ENCODE measurements around the gene ZYG11B.
"Not testable (repeated sequence)": the region's sequence is repeated elsewhere in the genome, so short reads cannot be mapped to it uniquely, and the experiment has no call there.

The ZYG11B gene

GRCh38 chr1:52856026-52856425 is 129.8 kb downstream of the ZYG11B start:
- no peak for DNase-seq

- no peak for DNase-seq
Observed at GRCh38 chr1:52857443-52857842, 131.2 kb downstream of the ZYG11B start.

DNA sequence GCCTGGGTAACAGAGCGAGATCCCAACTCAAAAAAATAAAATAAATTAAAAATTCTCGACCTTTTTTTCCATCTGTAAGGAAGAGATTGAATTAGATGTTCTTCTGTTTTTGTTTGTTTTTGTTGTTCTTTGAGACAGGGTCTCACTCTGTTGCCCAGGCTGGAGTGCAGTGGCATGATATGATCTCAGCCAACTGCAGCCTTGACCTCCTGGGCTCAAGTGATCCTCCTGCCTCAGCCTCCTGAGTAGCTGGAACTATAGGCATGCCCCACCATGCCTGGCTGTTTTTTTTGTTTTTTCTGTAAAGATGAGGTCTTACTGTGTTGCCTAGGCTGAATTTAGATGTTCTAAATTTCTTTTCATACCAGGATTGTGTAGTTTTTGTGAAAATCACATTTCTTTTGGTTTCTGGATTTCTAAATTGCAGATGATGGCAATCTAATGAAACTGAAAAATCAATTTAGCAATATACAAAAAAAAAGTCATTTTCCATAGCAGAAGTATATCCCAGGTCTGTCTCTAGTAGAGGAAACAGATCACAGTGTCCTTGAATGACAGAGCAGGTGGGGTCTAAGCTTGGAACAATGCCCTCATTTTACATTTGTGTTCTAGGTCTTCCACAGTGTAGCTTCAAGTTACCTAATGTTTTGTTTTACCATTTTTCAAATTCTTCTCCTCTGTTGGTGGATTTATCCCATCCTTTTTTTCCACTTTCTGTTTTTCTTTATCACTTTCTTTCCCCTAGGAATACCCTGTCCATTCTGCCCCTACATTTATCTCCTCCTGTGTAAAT is 136.6 kb downstream of the ZYG11B start:
- DNase-seq, result no peak

DNA sequence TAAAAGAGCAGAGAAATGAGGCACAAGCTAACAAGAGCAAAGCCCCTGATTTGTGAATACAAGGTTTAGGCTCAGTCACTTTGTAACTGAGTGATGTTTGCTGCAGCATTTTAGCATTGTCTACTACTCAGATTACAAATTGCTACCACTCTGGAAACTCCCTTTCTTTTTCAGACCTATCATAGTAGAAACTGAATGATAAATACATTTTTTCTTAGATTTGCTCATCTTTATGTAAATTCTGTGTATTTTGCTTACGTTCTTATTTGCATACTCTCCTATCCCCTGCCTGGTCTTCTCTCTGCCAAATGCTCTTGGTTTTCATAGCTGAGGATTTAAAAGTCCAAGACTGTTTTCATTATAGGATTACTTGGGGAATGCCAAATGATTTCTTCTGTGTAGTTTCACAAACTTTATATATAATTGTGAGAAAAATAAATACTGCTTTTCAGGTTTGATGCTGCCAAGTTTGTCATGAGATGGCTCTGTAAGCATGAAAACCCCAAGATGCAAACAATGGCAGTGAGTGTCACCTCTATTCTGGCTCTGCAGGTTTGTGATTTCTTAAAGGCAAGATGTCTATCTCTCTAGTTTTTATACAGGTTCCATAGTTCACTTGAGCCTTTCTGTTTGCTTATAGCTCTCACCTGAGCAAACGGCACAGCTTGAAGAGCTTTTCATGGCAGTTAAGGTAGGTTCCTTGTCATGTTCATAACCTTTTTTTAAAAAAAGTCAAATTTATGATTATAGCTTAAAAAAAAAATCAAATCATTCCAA is 141.0 kb downstream of the ZYG11B start:
- DNase-seq, result no peak

DNA sequence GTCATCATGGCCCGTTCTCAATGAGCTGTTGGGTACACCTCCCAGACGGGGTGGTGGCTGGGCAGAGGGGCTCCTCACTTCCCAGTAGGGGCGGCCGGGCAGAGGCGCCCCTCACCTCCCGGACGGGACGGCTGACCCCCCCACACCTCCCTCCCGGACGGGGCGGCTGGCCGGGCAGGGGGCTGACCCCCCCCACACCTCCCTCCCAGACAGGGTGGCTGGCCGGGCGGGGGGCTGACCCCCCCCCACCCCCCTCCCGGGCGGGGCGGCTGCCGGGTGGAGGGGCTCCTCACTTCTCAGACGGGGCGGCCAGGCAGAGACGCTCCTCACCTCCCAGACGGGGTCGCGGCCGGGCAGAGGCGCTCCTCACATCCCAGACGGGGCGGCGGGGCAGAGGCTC is 143.5 kb downstream of the ZYG11B start:
- not testable (repeated sequence) for DNase-seq

DNA sequence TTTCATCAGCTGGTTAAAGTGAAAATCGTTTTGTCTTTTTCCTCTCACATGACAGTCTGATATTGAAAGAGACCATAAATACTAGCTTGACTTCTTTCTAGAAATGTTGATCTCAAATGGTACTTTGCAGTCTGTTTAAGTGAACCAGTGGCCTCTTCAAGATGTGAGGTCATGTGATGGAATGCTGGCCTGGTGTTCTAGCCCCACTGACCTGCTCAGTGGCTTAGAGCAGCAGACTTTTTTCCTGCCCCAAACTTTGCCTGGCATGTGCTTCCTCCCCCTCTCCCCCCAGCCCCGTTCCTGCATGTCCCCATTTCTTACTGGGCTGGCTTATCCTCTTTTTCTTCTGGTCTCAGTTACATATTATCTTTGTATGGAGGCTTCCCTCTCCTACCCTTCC is 150.6 kb downstream of the ZYG11B start:
- no peak for DNase-seq

All from NCI-H1105 treated with DMSO at 0.1 percent for 48 hours (cell line).